GM20000 (cell line): ENCODE data around the gene USP37.

Source experiments
- DNase-seq: peaks from one replicate; pipeline ENCODE4 v3.0.0; 2012; ENCODE audit warnings: low spot score
- CTCF ChIP-seq: IDR thresholded peaks from 2 replicates; pipeline ENCODE4 v1.5.1; 2012; ENCODE audit warnings: mild to moderate bottlenecking, control low read depth; ENCODE audit errors: extremely low read depth, missing control alignments

USP37 gene

GRCh38 chr2:218429911-218430692 is 138.0 kb downstream of the USP37 start:
- no peak for TF ChIP-seq CTCF
- no peak for DNase-seq

GRCh38 chr2:218428846-218429558 is 139.1 kb downstream of the USP37 start:
- TF ChIP-seq CTCF = no peak
- no peak for DNase-seq

GRCh38 chr2:218427741-218428140 is 140.4 kb downstream of the USP37 start:
- TF ChIP-seq CTCF = no peak
- DNase-seq = no peak

- no peak for TF ChIP-seq CTCF
- no peak for DNase-seq
Observed at GRCh38 chr2:218425531-218425930, 142.6 kb downstream of the USP37 start.

- no peak for TF ChIP-seq CTCF
- DNase-seq = no peak
Observed at GRCh38 chr2:218423584-218423983, 144.6 kb downstream of the USP37 start.

- no peak for TF ChIP-seq CTCF
- DNase-seq = no peak
Observed at GRCh38 chr2:218422403-218423086, 145.6 kb downstream of the USP37 start.

GRCh38 chr2:218421027-218421426 is 147.1 kb downstream of the USP37 start:
- no peak for DNase-seq
- no peak for TF ChIP-seq CTCF
